ENCODE results near the gene KCNK2.

GRCh38 chr1:215210167-215210566 lies 127.6 kb downstream of the KCNK2 start:
- TF ChIP-seq CTCF (IDR thresholded peaks at IDR 0.05; ENCODE audit: insufficient read depth, low read length) = no peak
- no peak for TF ChIP-seq POLR2AphosphoS5 (IDR thresholded peaks at IDR 0.05; ENCODE audit: low read depth)
- TF ChIP-seq REST (IDR thresholded peaks at IDR 0.05; ENCODE audit: insufficient replicate concordance, low read depth) = no peak
